ENCODE data around the gene RARRES1. TPM values are rescaled to one million over a fixed set of nuclear protein-coding genes. Genes with fewer than 3 reads are reported as not detected.

The RARRES1 gene
- total and polyA plus RNA-seq, 10 donors = 1.8 to 20.9 (median 4.9) TPM

DNA sequence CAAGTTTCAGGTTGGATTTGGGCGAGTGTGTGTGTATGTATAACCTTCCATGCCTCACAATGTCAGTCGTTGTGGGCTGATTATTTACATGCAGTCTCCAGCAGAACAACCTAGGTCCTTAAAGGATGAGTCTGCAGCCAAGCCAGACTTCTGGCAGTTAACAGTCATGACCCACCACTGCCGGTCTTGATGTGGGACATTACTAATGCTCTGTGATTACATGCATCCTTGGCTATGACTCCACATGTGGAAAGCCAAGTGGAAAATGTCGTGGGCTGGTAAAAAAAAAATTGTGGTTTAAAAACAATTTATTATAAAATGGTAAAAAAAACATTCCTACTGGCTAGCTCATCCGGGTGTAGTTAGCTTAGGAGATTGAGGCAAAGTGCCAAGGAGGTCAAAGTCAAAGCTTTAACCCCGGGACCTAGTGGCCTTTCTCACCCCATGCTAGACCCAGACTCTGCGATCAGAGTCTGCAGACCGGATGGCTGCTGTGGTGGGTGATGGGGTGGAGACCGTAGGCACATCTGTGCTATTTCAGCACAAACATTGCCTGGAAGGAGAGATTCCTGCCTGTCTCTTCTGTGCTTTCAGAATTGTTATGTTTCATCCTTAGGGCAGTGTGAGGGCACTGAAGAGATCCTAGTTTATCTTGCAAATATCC is 6.8 kb downstream of the RARRES1 start:
- no peak for DNase-seq
- intact Hi-C loops (cut with DNase I; ENCODE audit: low total_unique reads) = loop anchor here (5.0 kb wide), 1 partner anchor 67 kb away; no protein-coding TSS in a partner anchor

GRCh38 chr3:158723991-158724390 is 8.3 kb downstream of the RARRES1 start:
- Histone ChIP-seq H3K27ac (peak overlapping the region in 4 of 8 donors; percentile 45 to 87 (median 77)), H3K9me3 (no peaks in the 10 kb centered on the region), H3K27me3 (replicated peaks in 1 of 7) (no peaks in the 10 kb centered on the region), H3K4me3 (no peak overlapping the region), H3K4me1 (peaks cover 6 to 43% (median 30%) of the 10 kb centered on the region in 6 donors), H3K36me3 (no peaks in the 10 kb centered on the region)
- intact Hi-C loops (cut with DNase I; ENCODE audit: low total_unique reads) = no loop called here
- no peak for DNase-seq
- WGBS, 5 donors = 91 to 97% (median 96%) methylated on average over 7 of the region's 7 CpGs
- no peak for TF ChIP-seq POLR2A (IDR thresholded peaks at IDR 0.05)
- TF ChIP-seq POLR2AphosphoS5 (IDR thresholded peaks at IDR 0.05) = no peak
- TF ChIP-seq CTCF (IDR thresholded peaks at IDR 0.05 in 8 of 11, conservative IDR thresholded peaks at IDR 0.05 in 3 of 11) = no peak

More for the DNA sequence above, 6.8 kb downstream of the RARRES1 start:
- Histone ChIP-seq H3K4me3 (no peak overlapping the region), H3K9me3 (no peaks in the 10 kb centered on the region), H3K4me1 (peaks cover 6 to 43% (median 30%) of the 10 kb centered on the region in 6 donors), H3K36me3 (no peaks in the 10 kb centered on the region), H3K27me3 (replicated peaks in 1 of 7) (no peaks in the 10 kb centered on the region), H3K27ac (peak overlapping the region in 6 of 8 donors; percentile 19 to 87 (median 49))
- 47 to 73% (median 65%) methylated on average over 9 of the region's 9 CpGs for WGBS, 5 donors
- no peak for TF ChIP-seq CTCF (IDR thresholded peaks at IDR 0.05 in 8 of 11, conservative IDR thresholded peaks at IDR 0.05 in 3 of 11)
- peak in 2 of 3 donors; percentile 51 to 73 for TF ChIP-seq POLR2AphosphoS5 (IDR thresholded peaks at IDR 0.05)
- no peak for TF ChIP-seq POLR2A (IDR thresholded peaks at IDR 0.05)

DNA sequence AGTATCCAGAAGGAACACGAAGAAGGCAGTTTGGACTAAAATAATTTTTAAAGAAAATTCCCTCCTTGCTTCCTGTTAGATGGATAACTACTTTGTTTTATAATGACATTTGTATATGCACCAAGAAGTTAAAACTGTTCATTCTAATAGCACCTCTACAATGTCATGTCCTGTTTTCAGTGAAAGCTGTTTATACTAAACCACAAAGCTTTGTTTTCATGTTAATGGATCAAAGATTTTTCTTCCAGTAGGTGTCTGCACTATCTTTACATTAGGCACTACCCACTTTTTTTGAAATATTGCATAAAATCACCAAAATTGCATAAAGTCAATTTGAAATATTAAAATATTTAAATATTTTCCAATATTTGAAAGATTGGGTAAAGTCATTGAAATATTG is 10.1 kb downstream of the RARRES1 start:
- intact Hi-C loops (cut with DNase I; ENCODE audit: low total_unique reads) = no loop called here
- peak overlapping the region in 4 of 8 donors; percentile 45 to 87 (median 77) for H3K27ac ChIP-seq
- TF ChIP-seq CTCF (IDR thresholded peaks at IDR 0.05 in 8 of 11, conservative IDR thresholded peaks at IDR 0.05 in 3 of 11) (no peak), POLR2AphosphoS5 (IDR thresholded peaks at IDR 0.05) (no peak), POLR2A (IDR thresholded peaks at IDR 0.05) (no peak)

GRCh38 chr3:158718490-158719170 is 13.6 kb downstream of the RARRES1 start:
- intact Hi-C loops (cut with DNase I; ENCODE audit: low total_unique reads) = no loop called here
- no peak for DNase-seq
- TF ChIP-seq POLR2A (IDR thresholded peaks at IDR 0.05) (no peak), CTCF (IDR thresholded peaks at IDR 0.05 in 8 of 11, conservative IDR thresholded peaks at IDR 0.05 in 3 of 11) (no peak), POLR2AphosphoS5 (IDR thresholded peaks at IDR 0.05) (no peak)
- Histone ChIP-seq H3K27ac (no peak overlapping the region), H3K4me3 (no peak overlapping the region), H3K4me1 (peaks cover 3 to 20% (median 13%) of the 10 kb centered on the region in 6 donors), H3K9me3 (no peaks in the 10 kb centered on the region), H3K27me3 (replicated peaks in 1 of 7) (no peaks in the 10 kb centered on the region), H3K36me3 (peaks cover 0 to 4% (median 0%) of the 10 kb centered on the region in 6 donors)
- 87 to 96% (median 93%) methylated on average over 5 of the region's 5 CpGs for WGBS, 5 donors

More for the DNA sequence above, 10.1 kb downstream of the RARRES1 start:
- H3K9me3 ChIP-seq = no peaks in the 10 kb centered on the region
- H3K4me3 ChIP-seq = no peak overlapping the region
- H3K27me3 ChIP-seq (replicated peaks in 1 of 7) = no peaks in the 10 kb centered on the region
- peaks cover 0 to 4% (median 0%) of the 10 kb centered on the region in 6 donors for H3K36me3 ChIP-seq
- 85 to 100% (median 94%) methylated on average over 1 of the region's 1 CpG for whole genome bisulfite sequencing, 5 donors
- no peak for DNase-seq
- peaks cover 3 to 30% (median 17%) of the 10 kb centered on the region in 6 donors for H3K4me1 ChIP-seq
